IMR-90 (cell line): Measurements from ENCODE around the gene ATG7. TPM values are rescaled to one million over a fixed set of nuclear protein-coding genes. Genes with fewer than 3 reads are reported as not detected.

Source experiments
- ATAC-seq: fragments of 200-7000 bp; cut with Tn5 transposase; 2 replicates; pipeline ENCODE4 v1.9.1; 2020; ENCODE audit warnings: low read depth, mild to moderate bottlenecking, moderate library complexity
- BruUV-seq: library from RNA; stranded (reverse); fragments of 400-500 nt; replicated peaks from 2 replicates; lab custom pipeline; 2021; lab: Mats Ljungman, UMichigan
- CTCF ChIA-PET: fragments of 300-600 bp; formaldehyde crosslinking; extraction: SDS; loops from one replicate; lab custom pipeline; 2021; ENCODE audit warnings: antibody characterized with exemption; lab: Yijun Ruan, JAX
- POLR2A ChIA-PET: fragments of 300-600 bp; sonication (Branson Sonifier 250); formaldehyde crosslinking; loops from one replicate; lab custom pipeline; 2022; ENCODE audit warnings: antibody characterized with exemption; ENCODE audit not compliant: unreplicated experiment; lab: Charles Lee
- DNase-seq: peaks from one replicate; pipeline ENCODE4 v3.0.0; 2013
- H2AFZ ChIP-seq: replicated peaks from 2 replicates; pipeline ENCODE3; 2013; ENCODE audit warnings: low read length, mild to moderate bottlenecking; ENCODE audit not compliant: poor library complexity
- H2AK5ac ChIP-seq: 2 replicates; pipeline ENCODE4 v1.6.1; 2013; ENCODE audit warnings: low read depth, low read length, inconsistent platforms
- H2AK9ac ChIP-seq: replicated peaks from 2 replicates; pipeline ENCODE3; 2013; ENCODE audit warnings: mild to moderate bottlenecking, low read depth, low read length, moderate library complexity; ENCODE audit not compliant: poor library complexity
- H2BK120ac ChIP-seq: 2 replicates; pipeline ENCODE4 v1.6.1; 2013; ENCODE audit warnings: low read depth, low read length, inconsistent platforms
- H2BK15ac ChIP-seq: 3 replicates; pipeline ENCODE4 v1.6.1; 2013; ENCODE audit warnings: low read depth, low read length, inconsistent platforms
- H2BK20ac ChIP-seq: 2 replicates; pipeline ENCODE4 v1.6.1; 2013; ENCODE audit warnings: low read depth, mild to moderate bottlenecking, inconsistent platforms, low read length, moderate library complexity
- H2BK5ac ChIP-seq: 2 replicates; pipeline ENCODE4 v1.6.1; 2013; ENCODE audit warnings: mild to moderate bottlenecking, low read depth, low read length, inconsistent platforms; ENCODE audit not compliant: poor library complexity, severe bottlenecking
- H3K14ac ChIP-seq: replicated peaks from 2 replicates; pipeline ENCODE4 v1.6.1; 2013; ENCODE audit warnings: low read depth, low read length, inconsistent platforms
- H3K18ac ChIP-seq: 2 replicates; pipeline ENCODE4 v1.6.1; 2013; ENCODE audit warnings: low read depth, low read length, control low read depth
- H3K23ac ChIP-seq: 2 replicates; pipeline ENCODE4 v1.6.1; 2013; ENCODE audit warnings: low read depth, low read length, inconsistent platforms
- H3K27ac ChIP-seq: 2 replicates; pipeline ENCODE4 v1.5.1; 2013; ENCODE audit warnings: mild to moderate bottlenecking, control low read depth, low read length; ENCODE audit not compliant: insufficient read depth
- H3K27me3 ChIP-seq: 2 replicates; pipeline ENCODE4 v1.6.1; 2013; ENCODE audit warnings: low read length; ENCODE audit not compliant: control insufficient read depth, insufficient read depth
- H3K36me3 ChIP-seq: 2 replicates; pipeline ENCODE4 v1.6.1; 2013; ENCODE audit warnings: low read length, mixed read lengths; ENCODE audit not compliant: control insufficient read depth, insufficient read depth
- H3K4ac ChIP-seq: 2 replicates; pipeline ENCODE4 v1.6.1; 2013; ENCODE audit warnings: low read depth, low read length, inconsistent platforms
- H3K4me1 ChIP-seq: 2 replicates; pipeline ENCODE4 v1.6.1; 2013; ENCODE audit warnings: low read length, mixed read lengths; ENCODE audit not compliant: control insufficient read depth, insufficient read depth
- H3K4me2 ChIP-seq: 2 replicates; pipeline ENCODE4 v1.6.1; 2013; ENCODE audit warnings: low read depth, mild to moderate bottlenecking, control low read depth, low read length, moderate library complexity
- H3K4me3 ChIP-seq: 2 replicates; pipeline ENCODE4 v1.5.1; 2013; ENCODE audit warnings: low read depth, mild to moderate bottlenecking, control low read depth, low read length, moderate library complexity; ENCODE audit not compliant: insufficient read depth
- H3K56ac ChIP-seq: 2 replicates; pipeline ENCODE4 v1.6.1; 2013; ENCODE audit warnings: low read length, inconsistent platforms; ENCODE audit not compliant: insufficient read depth; ENCODE audit errors: extremely low read depth
- H3K79me1 ChIP-seq, 2 experiments: 2 replicates each; pipeline ENCODE4 v1.6.1; 2013; ENCODE audit warnings: low read length in 2 of 2, inconsistent platforms in 1 of 2, low read depth in 1 of 2
- H3K9ac ChIP-seq: 2 replicates; pipeline ENCODE4 v1.6.1; 2013; ENCODE audit warnings: low read depth, low read length, control low read depth
- H3K9me1 ChIP-seq: 2 replicates; pipeline ENCODE4 v1.6.1; 2013; ENCODE audit warnings: low read length, inconsistent platforms; ENCODE audit not compliant: insufficient read depth
- H3K9me3 ChIP-seq: 2 replicates; pipeline ENCODE4 v1.6.1; 2013; ENCODE audit warnings: low read length; ENCODE audit not compliant: control insufficient read depth, insufficient read depth
- H4K20me1 ChIP-seq: 2 replicates; pipeline ENCODE4 v1.6.1; 2013; ENCODE audit warnings: low read length, inconsistent platforms; ENCODE audit not compliant: insufficient read depth
- H4K5ac ChIP-seq: 2 replicates; pipeline ENCODE4 v1.6.1; 2013; ENCODE audit warnings: mild to moderate bottlenecking, low read depth, low read length, control low read depth
- H4K8ac ChIP-seq, 2 experiments: 2 replicates each; pipeline ENCODE4 v1.6.1; 2013; ENCODE audit warnings: low read depth in 2 of 2, low read length in 2 of 2, control low read depth in 1 of 2, inconsistent platforms in 1 of 2
- H4K91ac ChIP-seq: 2 replicates; pipeline ENCODE4 v1.6.1; 2013; ENCODE audit warnings: low read depth, low read length, inconsistent platforms; ENCODE audit not compliant: insufficient read depth
- FOS ChIP-seq: fragments of 150-350 bp; IDR thresholded peaks from 2 replicates; pipeline ENCODE4 v1.6.1; 2016; ENCODE audit warnings: low read depth, low read length
- WGBS, 2 experiments: methylation state at CpG; one replicate each; pipeline versions ENCODE4 v1.1.5 to v1.1.7; 2013; ENCODE audit warnings: missing lambda C conversion rate in 2 of 2; ENCODE audit not compliant: insufficient read length in 1 of 2; ENCODE audit errors: extremely low coverage in 2 of 2; 5-methylcytosine and 5-hydroxymethylcytosine counted together
- dilution Hi-C: fragments of 300-500 bp; cut with HindIII; formaldehyde crosslinking; loops from one replicate; pipeline ENCODE4 v1.14.3; 2018; ENCODE audit warnings: low sequenced_read_pairs; ENCODE audit not compliant: unreplicated experiment
- in situ Hi-C: fragments of 300-500 bp; cut with MboI; formaldehyde crosslinking; loops from 3 replicates; pipeline ENCODE4 v1.14.3; 2019; ENCODE audit warnings: low sequenced_read_pairs, inconsistent platforms, mixed read lengths
- intact Hi-C: fragments of 100-400 bp; cut with micrococcal nuclease; formaldehyde crosslinking; loops from 2 replicates; pipeline ENCODE4 v1.10.0; 2022
- polyA plus RNA-seq, 3 experiments: library from polyadenylated mRNA; depleted of rRNA; stranded (reverse); fragments of >200 nt; gene quantifications; 2 replicates each; pipeline ENCODE4 v1.2.3, GENCODE V29; 2012; ENCODE audit warnings: low replicate concordance in 1 of 3
- total RNA-seq: library from RNA; depleted of rRNA; stranded (reverse); fragments of >200 nt; gene quantifications from 2 replicates; pipeline ENCODE4 v1.2.3, GENCODE V29; 2012

The ATG7 gene
- total and polyA plus RNA-seq, 2 of the 4 experiments (the other 2 are of a cell fraction), result 15.6 to 51.4 TPM

DNA sequence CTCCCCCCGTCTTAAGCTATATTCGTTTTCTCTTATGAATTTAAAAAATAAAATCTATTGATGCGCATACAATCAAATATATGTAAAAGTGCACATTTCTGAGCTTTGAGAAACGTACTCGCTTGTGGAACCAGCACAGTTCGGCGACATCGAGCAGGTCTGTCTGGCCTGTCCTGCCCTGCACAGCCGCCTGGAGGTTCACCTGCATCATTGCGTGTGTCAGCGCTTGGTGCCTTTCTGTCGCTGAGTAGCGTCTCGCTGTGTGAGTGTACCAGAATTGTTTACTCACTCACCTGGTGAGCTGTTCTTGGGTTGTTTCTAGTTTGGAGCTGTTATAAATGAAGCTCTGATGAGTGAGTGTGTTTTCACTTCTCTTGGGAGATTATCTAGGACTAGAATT, 267.5 kb downstream of the ATG7 start:
- Histone ChIP-seq H3K27me3 (no peaks in the 10 kb centered on the region), H4K91ac (no peak overlapping the region), H2BK20ac (no peak overlapping the region), H3K9ac (no peak overlapping the region), H2BK120ac (no peak overlapping the region), H3K36me3 (no peaks in the 10 kb centered on the region), H3K56ac (no peak overlapping the region), H2AFZ (no peak overlapping the region), H3K14ac (no peak overlapping the region), H2BK5ac (no peak overlapping the region), H3K4ac (no peak overlapping the region), H3K9me3 (no peaks in the 10 kb centered on the region), H2AK9ac (no peak overlapping the region), H3K9me1 (no peaks in the 10 kb centered on the region; the same call in 1 of the 2 replicates), H3K23ac (no peak overlapping the region), H4K8ac (no peak overlapping the region), H2BK15ac (no peak overlapping the region), H4K20me1 (no peaks in the 10 kb centered on the region), H3K4me1 (peaks cover 4% of the 10 kb centered on the region; the same call in 1 of the 2 replicates), H3K4me2 (no peak overlapping the region), H2AK5ac (no peak overlapping the region), H3K27ac (no peak overlapping the region), H4K5ac (no peak overlapping the region), H3K4me3 (no peak overlapping the region), H3K79me1 (peaks cover 3 to 9% of the 10 kb centered on the region in 2 experiments; a peak in 2 of 4 replicates), H3K18ac (no peak overlapping the region)
- intact Hi-C loops (no loop called here), in situ Hi-C loops (no loop called here), dilution Hi-C loops (no loop called here)
- no TSS peak for BruUV-seq
- no CpG with 5 or more reads among the region's 14 CpGs for WGBS, 2 experiments
- no peak for ATAC-seq
- POLR2A ChIA-PET, result no interaction called here
- CTCF ChIA-PET, result no interaction called here
- TF ChIP-seq FOS, result no peak
- DNase-seq, result no peak
